CD8-positive, alpha-beta memory T cell (primary cell): ENCODE measurements around the gene BTBD2. TPM values are rescaled to one million over a fixed set of nuclear protein-coding genes. Genes with fewer than 3 reads are reported as not detected.

Source experiments
- CTCF ChIA-PET: fragments of 350-600 bp; sonication (Branson Sonifier 250); formaldehyde crosslinking; loops from one replicate; lab custom pipeline; 2021; ENCODE audit warnings: antibody characterized with exemption; lab: Charles Lee
- POLR2A ChIA-PET: fragments of 350-600 bp; sonication (Branson Sonifier 250); formaldehyde crosslinking; loops from one replicate; lab custom pipeline; 2021; ENCODE audit warnings: antibody characterized with exemption; lab: Charles Lee
- DNase-seq, 5 donors: peaks; one replicate each; pipeline versions ENCODE4 v3.0.0 to v3.0.0-alpha.2; 2020 to 2022; ENCODE audit warnings: mixed read lengths in 1 of 5
- H3K27ac ChIP-seq: one replicate; pipeline ENCODE4 v1.7.0; 2013; ENCODE audit warnings: low read depth, mild to moderate bottlenecking, low read length, moderate library complexity
- H3K27me3 ChIP-seq: 2 replicates; pipeline ENCODE4 v1.7.0; 2013; ENCODE audit warnings: low read length, mild to moderate bottlenecking; ENCODE audit not compliant: insufficient read depth, poor library complexity, severe bottlenecking
- H3K36me3 ChIP-seq: 2 replicates; pipeline ENCODE4 v1.7.0; 2013; ENCODE audit warnings: mild to moderate bottlenecking, low read length, moderate library complexity; ENCODE audit not compliant: insufficient read depth
- H3K4me1 ChIP-seq: 2 replicates; pipeline ENCODE4 v1.7.0; 2013; ENCODE audit warnings: mild to moderate bottlenecking, low read length, moderate library complexity; ENCODE audit not compliant: insufficient read depth
- H3K4me3 ChIP-seq: 2 replicates; pipeline ENCODE4 v1.7.0; 2013; ENCODE audit warnings: mild to moderate bottlenecking, low read length
- H3K9me3 ChIP-seq: 2 replicates; pipeline ENCODE4 v1.7.0; 2013; ENCODE audit warnings: mild to moderate bottlenecking, low read length
- H3K27ac Mint-ChIP-seq, 8 donors: one replicate each; pipeline ENCODE4 v1.8.0; 2020 to 2021; ENCODE audit warnings: mixed read lengths in 8 of 8, mild to moderate bottlenecking in 6 of 8, inconsistent platforms in 3 of 8, moderate library complexity in 3 of 8
- H3K27me3 Mint-ChIP-seq, 2 donors: one replicate each; pipeline ENCODE4 v1.8.0; 2020 to 2021; ENCODE audit warnings: mixed read lengths in 2 of 2, mild to moderate bottlenecking in 1 of 2, moderate library complexity in 1 of 2
- H3K36me3 Mint-ChIP-seq, 3 donors: one replicate each; pipeline ENCODE4 v1.8.0; 2020 to 2021; ENCODE audit warnings: mixed read lengths in 3 of 3, inconsistent platforms in 1 of 3, mild to moderate bottlenecking in 1 of 3
- H3K4me1 Mint-ChIP-seq, 3 donors: one replicate each; pipeline ENCODE4 v1.8.0; 2020 to 2021; ENCODE audit warnings: mixed read lengths in 3 of 3, inconsistent platforms in 1 of 3, mild to moderate bottlenecking in 1 of 3
- H3K4me3 Mint-ChIP-seq, 7 donors: one replicate each; pipeline ENCODE4 v1.8.0; 2020 to 2021; ENCODE audit warnings: mixed read lengths in 7 of 7, mild to moderate bottlenecking in 6 of 7, moderate library complexity in 4 of 7, inconsistent platforms in 2 of 7
- H3K9me3 Mint-ChIP-seq, 5 donors: one replicate each; pipeline ENCODE4 v1.8.0; 2020 to 2022; ENCODE audit warnings: mixed read lengths in 5 of 5, mild to moderate bottlenecking in 3 of 5, moderate library complexity in 2 of 5, inconsistent platforms in 1 of 5
- polyA plus RNA-seq: library from polyadenylated mRNA; unstranded; fragments of 300-500 nt; fragmentation: Illumina TruSeq; gene quantifications from one replicate; pipeline ENCODE4 v1.2.3, GENCODE V29; 2021
- total RNA-seq, 2 experiments: library from RNA; stranded (reverse); gene quantifications; one replicate each; pipeline ENCODE4 v1.2.3, GENCODE V29; 2021

The BTBD2 gene
- total and polyA plus RNA-seq, 3 experiments from 2014 or later: 5.3 to 22.5 (median 18.6) TPM

- Histone ChIP-seq H3K4me3 (peak overlapping the region; percentile 88), H3K27me3 (no peaks in the 10 kb centered on the region), H3K4me1 (peaks cover 60% of the 10 kb centered on the region), H3K36me3 (no peaks in the 10 kb centered on the region), H3K9me3 (no peaks in the 10 kb centered on the region), H3K27ac (peak overlapping the region; percentile 97)
- Mint-ChIP-seq H3K36me3 (peaks cover 0 to 7% (median 0%) of the 10 kb centered on the region in 3 donors), H3K27ac (peak overlapping the region; percentile 96 to 100 (median 98)), H3K4me3 (peak overlapping the region; percentile 88 to 96 (median 91)), H3K27me3 (no peaks in the 10 kb centered on the region), H3K4me1 (peaks cover 30 to 55% (median 34%) of the 10 kb centered on the region in 3 donors), H3K9me3 (no peaks in the 10 kb centered on the region)
- ChIA-PET POLR2A (interaction anchor here (0.5 to 2.1 kb wide), 9 partner anchors 9 to 256 kb away, joined by 3 to 9 read pairs (median 3); no protein-coding TSS in a partner anchor), CTCF (interaction anchor here (1.0 kb wide), 1 partner anchor 9 kb away, joined by 3 read pairs; no protein-coding TSS in a partner anchor)
- no peak for DNase-seq
Measured at GRCh38 chr19:2060884-2061494, 45.5 kb upstream of the BTBD2 start.

GRCh38 chr19:2059422-2060201, 44.1 kb upstream of the BTBD2 start:
- Histone ChIP-seq H3K27ac (peak overlapping the region; percentile 97), H3K36me3 (no peaks in the 10 kb centered on the region), H3K27me3 (no peaks in the 10 kb centered on the region), H3K9me3 (no peaks in the 10 kb centered on the region), H3K4me3 (peak overlapping the region; percentile 88), H3K4me1 (peaks cover 68% of the 10 kb centered on the region)
- peaks cover 0 to 7% (median 0%) of the 10 kb centered on the region in 3 donors for H3K36me3 Mint-ChIP-seq
- peaks cover 36 to 67% (median 45%) of the 10 kb centered on the region in 3 donors for H3K4me1 Mint-ChIP-seq
- H3K4me3 Mint-ChIP-seq: peak overlapping the region; percentile 88 to 96 (median 90)
- no peaks in the 10 kb centered on the region for H3K9me3 Mint-ChIP-seq
- no peaks in the 10 kb centered on the region for H3K27me3 Mint-ChIP-seq
- no peak for DNase-seq
- ChIA-PET CTCF (interaction anchor here (0.8 to 1.0 kb wide), 2 partner anchors 8 to 11 kb away, joined by 3 read pairs; no protein-coding TSS in a partner anchor), POLR2A (interaction anchor here (1.2 kb wide), 1 partner anchor 40 kb away, joined by 4 read pairs; no protein-coding TSS in a partner anchor)
- H3K27ac Mint-ChIP-seq: peak overlapping the region; percentile 96 to 100 (median 98)

GRCh38 chr19:2058570-2059421, 43.3 kb upstream of the BTBD2 start:
- no peaks in the 10 kb centered on the region for H3K9me3 ChIP-seq
- no peaks in the 10 kb centered on the region for H3K27me3 ChIP-seq
- ChIA-PET CTCF (no interaction called here), POLR2A (no interaction called here)
- H3K4me1 ChIP-seq: peaks cover 68% of the 10 kb centered on the region
- no peaks in the 10 kb centered on the region for H3K9me3 Mint-ChIP-seq
- no peak for DNase-seq
- no peaks in the 10 kb centered on the region for H3K27me3 Mint-ChIP-seq
- peaks cover 0 to 7% (median 0%) of the 10 kb centered on the region in 3 donors for H3K36me3 Mint-ChIP-seq
- peak overlapping the region; percentile 97 for H3K27ac ChIP-seq
- H3K4me3 Mint-ChIP-seq: peak overlapping the region in 4 of 7 donors; percentile 26 to 55 (median 42)
- no peak overlapping the region for H3K4me3 ChIP-seq
- no peaks in the 10 kb centered on the region for H3K36me3 ChIP-seq
- peaks cover 36 to 67% (median 46%) of the 10 kb centered on the region in 3 donors for H3K4me1 Mint-ChIP-seq
- peak overlapping the region; percentile 60 to 94 (median 72) for H3K27ac Mint-ChIP-seq

- ChIA-PET POLR2A (interaction anchor here (0.5 kb wide), 1 partner anchor 52 kb away, joined by 4 read pairs; no protein-coding TSS in a partner anchor), CTCF (interaction anchor here (0.9 kb wide), 1 partner anchor 11 kb away, joined by 3 read pairs; no protein-coding TSS in a partner anchor)
- Mint-ChIP-seq H3K27me3 (no peaks in the 10 kb centered on the region), H3K4me1 (peaks cover 36 to 68% (median 45%) of the 10 kb centered on the region in 3 donors), H3K27ac (peak overlapping the region; percentile 61 to 84 (median 81)), H3K9me3 (no peaks in the 10 kb centered on the region), H3K4me3 (peak overlapping the region in 5 of 7 donors; percentile 23 to 53 (median 40)), H3K36me3 (peaks cover 0 to 7% (median 0%) of the 10 kb centered on the region in 3 donors)
- H3K27me3 ChIP-seq: no peaks in the 10 kb centered on the region
- H3K27ac ChIP-seq: peak overlapping the region; percentile 97
- H3K9me3 ChIP-seq: no peaks in the 10 kb centered on the region
- no peak for DNase-seq
- H3K36me3 ChIP-seq: no peaks in the 10 kb centered on the region
- H3K4me3 ChIP-seq: no peak overlapping the region
- H3K4me1 ChIP-seq: peaks cover 73% of the 10 kb centered on the region
Measured at GRCh38 chr19:2057484-2058469, 42.3 kb upstream of the BTBD2 start.

- DNase-seq: no peak
- H3K9me3 ChIP-seq: no peaks in the 10 kb centered on the region
- peaks cover 0 to 7% (median 0%) of the 10 kb centered on the region in 3 donors for H3K36me3 Mint-ChIP-seq
- H3K4me1 Mint-ChIP-seq: peaks cover 36 to 71% (median 46%) of the 10 kb centered on the region in 3 donors
- CTCF ChIA-PET: interaction anchor here (0.5 to 1.0 kb wide), 2 partner anchors 15 to 29 kb away, joined by 3 read pairs; no protein-coding TSS in a partner anchor
- no peak overlapping the region for H3K4me3 ChIP-seq
- H3K27ac ChIP-seq: no peak overlapping the region
- H3K4me3 Mint-ChIP-seq: peak overlapping the region; percentile 11 to 88 (median 51)
- H3K27ac Mint-ChIP-seq: peak overlapping the region in 6 of 8 donors; percentile 72 to 84 (median 81)
- no peaks in the 10 kb centered on the region for H3K9me3 Mint-ChIP-seq
- POLR2A ChIA-PET: no interaction called here
- H3K27me3 Mint-ChIP-seq: no peaks in the 10 kb centered on the region
- no peaks in the 10 kb centered on the region for H3K27me3 ChIP-seq
- H3K4me1 ChIP-seq: peaks cover 73% of the 10 kb centered on the region
- no peaks in the 10 kb centered on the region for H3K36me3 ChIP-seq
Measured at GRCh38 chr19:2056837-2057192, 41.3 kb upstream of the BTBD2 start.

- no peaks in the 10 kb centered on the region for H3K27me3 ChIP-seq
- no peaks in the 10 kb centered on the region for H3K36me3 ChIP-seq
- POLR2A ChIA-PET: no interaction called here
- H3K9me3 ChIP-seq: no peaks in the 10 kb centered on the region
- H3K4me1 ChIP-seq: peaks cover 77% of the 10 kb centered on the region
- H3K9me3 Mint-ChIP-seq: no peaks in the 10 kb centered on the region
- peak overlapping the region; percentile 48 to 88 (median 53) for H3K4me3 Mint-ChIP-seq
- no peaks in the 10 kb centered on the region for H3K27me3 Mint-ChIP-seq
- CTCF ChIA-PET: interaction anchor here (0.5 to 1.0 kb wide), 2 partner anchors 14 to 29 kb away, joined by 3 read pairs; no protein-coding TSS in a partner anchor
- H3K36me3 Mint-ChIP-seq: peaks cover 0 to 5% (median 0%) of the 10 kb centered on the region in 3 donors
- H3K4me1 Mint-ChIP-seq: peaks cover 37 to 72% (median 50%) of the 10 kb centered on the region in 3 donors
- no peak for DNase-seq
- H3K4me3 ChIP-seq: no peak overlapping the region
- peak overlapping the region; percentile 76 to 96 (median 83) for H3K27ac Mint-ChIP-seq
- H3K27ac ChIP-seq: peak overlapping the region; percentile 69
Measured at GRCh38 chr19:2055931-2056836, 40.7 kb upstream of the BTBD2 start.
